Measurements from ENCODE around the gene HLA-DQA1.

- TF ChIP-seq POLR2A (IDR thresholded peaks at IDR 0.05; ENCODE audit: low read depth, low read length): no peak
- TF ChIP-seq POLR2AphosphoS5 (IDR thresholded peaks at IDR 0.05; ENCODE audit: low read depth, low read length): no peak
Measured at GRCh38 chr6:32608362-32608761, 28.8 kb upstream of the HLA-DQA1 start.
